Activated naive CD8-positive, alpha-beta T cell treated with anti-CD3 and anti-CD28 coated beads for 36 hours (primary cell): ENCODE measurements around the gene DACT2. TPM values are rescaled to one million over a fixed set of nuclear protein-coding genes. Genes with fewer than 3 reads are reported as not detected.
"Not testable (repeated sequence)": the region's sequence is repeated elsewhere in the genome, so short reads cannot be mapped to it uniquely, and the experiment has no call there.

ENCODE experiments used
- DNase-seq: peaks from one replicate; pipeline ENCODE4 v3.0.0; 2021
- H3K27ac Mint-ChIP-seq: one replicate; pipeline ENCODE4 v1.8.0; 2022; ENCODE audit warnings: mild to moderate bottlenecking, moderate library complexity, mixed read lengths
- H3K27me3 Mint-ChIP-seq: one replicate; pipeline ENCODE4 v1.8.0; 2022; ENCODE audit warnings: mild to moderate bottlenecking, mixed read lengths
- H3K36me3 Mint-ChIP-seq: one replicate; pipeline ENCODE4 v1.8.0; 2021; ENCODE audit warnings: mild to moderate bottlenecking, mixed read lengths
- H3K4me1 Mint-ChIP-seq: one replicate; pipeline ENCODE4 v1.8.0; 2021; ENCODE audit warnings: mixed read lengths
- H3K4me3 Mint-ChIP-seq: one replicate; pipeline ENCODE4 v1.8.0; 2022; ENCODE audit warnings: mild to moderate bottlenecking, moderate library complexity, mixed read lengths
- H3K9me3 Mint-ChIP-seq: one replicate; pipeline ENCODE4 v1.8.0; 2022; ENCODE audit warnings: mixed read lengths
- total RNA-seq, 2 experiments: library from RNA; stranded (reverse); gene quantifications; one replicate each; pipeline ENCODE4 v1.2.3, GENCODE V29; 2021

DACT2 gene
- total RNA-seq, 2 experiments from 2014 or later: not detected

GRCh38 chr6:168358842-168359420 lies 39.4 kb upstream of the DACT2 start:
- no peak overlapping the region for H3K27ac Mint-ChIP-seq

DNA sequence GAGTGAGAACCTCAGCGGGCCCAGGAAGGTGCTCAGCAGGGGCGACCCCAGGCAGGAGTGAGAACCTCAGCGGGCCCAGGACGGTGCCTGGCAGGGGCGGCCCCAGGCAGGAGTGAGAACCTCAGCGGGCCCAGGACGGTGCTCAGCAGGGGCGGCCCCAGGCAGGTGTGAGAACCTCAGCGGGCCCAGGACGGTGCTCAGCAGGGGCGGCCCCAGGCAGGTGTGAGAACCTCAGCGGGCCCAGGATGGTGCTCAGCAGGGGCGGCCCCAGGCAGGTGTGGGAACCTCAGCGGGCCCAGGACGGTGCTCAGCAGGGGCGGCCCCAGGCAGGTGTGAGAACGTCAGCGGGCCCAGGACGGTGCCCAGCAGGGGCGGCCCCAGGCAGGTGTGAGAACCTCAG lies 37.3 kb upstream of the DACT2 start:
- not testable (repeated sequence) for H3K9me3 Mint-ChIP-seq, H3K27ac Mint-ChIP-seq, DNase-seq, H3K4me3 Mint-ChIP-seq, H3K4me1 Mint-ChIP-seq, H3K36me3 Mint-ChIP-seq
- peaks cover 22% of the 10 kb centered on the region for H3K27me3 Mint-ChIP-seq

More at GRCh38 chr6:168358842-168359420, 39.4 kb upstream of the DACT2 start:
- no peak for DNase-seq
- no peak overlapping the region for H3K4me3 Mint-ChIP-seq
- H3K27me3 Mint-ChIP-seq: peaks cover 27% of the 10 kb centered on the region
- no peaks in the 10 kb centered on the region for H3K36me3 Mint-ChIP-seq
- H3K4me1 Mint-ChIP-seq: no peaks in the 10 kb centered on the region
- H3K9me3 Mint-ChIP-seq: peaks cover 3% of the 10 kb centered on the region

DNA sequence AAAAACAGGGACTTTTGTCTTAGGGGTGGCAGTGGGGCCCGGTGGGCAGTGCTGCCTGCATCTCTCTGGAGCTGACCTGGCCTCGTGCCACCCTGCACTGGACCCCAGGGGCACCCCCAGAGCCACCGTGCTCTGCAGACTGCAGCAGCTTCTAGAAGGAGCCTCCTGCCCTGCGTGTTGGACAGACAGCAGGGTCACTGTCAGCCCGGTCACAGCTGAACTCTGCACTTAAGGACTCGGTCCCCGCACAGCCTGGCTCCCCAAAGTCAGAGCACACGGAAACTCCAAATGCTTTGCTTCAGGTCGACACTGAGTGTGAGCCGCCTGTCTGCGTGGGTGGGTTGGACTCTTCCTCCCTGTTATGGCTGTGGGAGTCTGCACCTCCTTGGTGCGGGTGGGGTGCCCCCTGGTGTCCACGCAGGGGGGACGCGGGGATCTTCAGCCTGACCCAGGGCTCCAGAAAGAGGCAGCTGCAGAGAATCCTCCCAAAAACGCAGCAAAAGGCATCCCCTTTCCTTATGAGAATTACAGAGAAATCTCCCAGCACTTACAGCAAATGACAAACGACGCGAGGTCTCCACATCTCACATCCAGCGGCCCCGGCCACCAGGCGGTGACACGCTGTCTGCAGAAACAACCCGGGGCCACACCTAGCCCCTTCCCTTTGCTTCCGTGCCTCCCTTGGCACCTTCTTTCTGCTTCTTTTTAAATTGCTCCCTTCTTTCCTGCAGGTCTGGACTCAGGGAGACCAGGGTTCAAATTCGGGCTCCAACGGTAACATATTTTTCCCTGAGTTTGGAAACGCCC lies 36.3 kb upstream of the DACT2 start:
- Mint-ChIP-seq H3K4me3 (no peak overlapping the region), H3K27me3 (peaks cover 26% of the 10 kb centered on the region), H3K36me3 (no peaks in the 10 kb centered on the region), H3K9me3 (peaks cover 5% of the 10 kb centered on the region), H3K27ac (no peak overlapping the region), H3K4me1 (no peaks in the 10 kb centered on the region)
- peak; percentile 48 for DNase-seq

DNA sequence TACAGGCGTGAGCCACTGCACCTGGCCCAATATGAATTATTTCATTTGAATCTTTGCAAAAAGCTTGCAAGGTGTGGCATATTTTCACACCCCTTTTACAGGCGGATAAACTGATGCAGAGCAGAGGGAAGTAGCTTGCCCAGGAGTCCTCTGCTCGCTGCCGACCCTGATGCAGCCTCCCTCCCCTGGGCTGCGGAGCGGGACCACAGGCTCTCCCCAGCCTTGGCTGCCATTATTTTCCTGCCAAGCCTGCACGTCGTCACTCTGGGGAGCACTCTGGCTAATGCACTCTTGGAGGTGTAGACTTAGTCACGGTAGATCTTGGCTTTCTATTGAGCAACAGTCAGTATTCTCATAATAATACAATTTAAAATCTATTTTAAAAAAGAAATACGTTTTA lies 34.8 kb upstream of the DACT2 start:
- peaks cover 11% of the 10 kb centered on the region for H3K9me3 Mint-ChIP-seq
- no peak for DNase-seq
- H3K4me3 Mint-ChIP-seq: no peak overlapping the region
- peaks cover 30% of the 10 kb centered on the region for H3K27me3 Mint-ChIP-seq
- H3K36me3 Mint-ChIP-seq: no peaks in the 10 kb centered on the region
- no peaks in the 10 kb centered on the region for H3K4me1 Mint-ChIP-seq
- H3K27ac Mint-ChIP-seq: no peak overlapping the region

GRCh38 chr6:168353041-168353440 lies 33.5 kb upstream of the DACT2 start:
- peaks cover 11% of the 10 kb centered on the region for H3K9me3 Mint-ChIP-seq
- H3K27me3 Mint-ChIP-seq: peaks cover 33% of the 10 kb centered on the region
- no peak overlapping the region for H3K4me3 Mint-ChIP-seq
- no peaks in the 10 kb centered on the region for H3K4me1 Mint-ChIP-seq
- H3K36me3 Mint-ChIP-seq: no peaks in the 10 kb centered on the region
- DNase-seq: no peak
- H3K27ac Mint-ChIP-seq: no peak overlapping the region

GRCh38 chr6:168352096-168352495 lies 32.5 kb upstream of the DACT2 start:
- Mint-ChIP-seq H3K9me3 (peaks cover 11% of the 10 kb centered on the region), H3K4me3 (no peak overlapping the region), H3K27ac (no peak overlapping the region)

GRCh38 chr6:168349718-168350210 lies 30.2 kb upstream of the DACT2 start:
- Mint-ChIP-seq H3K4me3 (no peak overlapping the region), H3K36me3 (no peaks in the 10 kb centered on the region), H3K27me3 (peaks cover 46% of the 10 kb centered on the region), H3K4me1 (no peaks in the 10 kb centered on the region), H3K9me3 (peaks cover 11% of the 10 kb centered on the region), H3K27ac (no peak overlapping the region)
- DNase-seq: no peak

More at GRCh38 chr6:168352096-168352495, 32.5 kb upstream of the DACT2 start:
- no peaks in the 10 kb centered on the region for H3K36me3 Mint-ChIP-seq
- H3K27me3 Mint-ChIP-seq: peaks cover 40% of the 10 kb centered on the region
- H3K4me1 Mint-ChIP-seq: no peaks in the 10 kb centered on the region
- no peak for DNase-seq

DNA sequence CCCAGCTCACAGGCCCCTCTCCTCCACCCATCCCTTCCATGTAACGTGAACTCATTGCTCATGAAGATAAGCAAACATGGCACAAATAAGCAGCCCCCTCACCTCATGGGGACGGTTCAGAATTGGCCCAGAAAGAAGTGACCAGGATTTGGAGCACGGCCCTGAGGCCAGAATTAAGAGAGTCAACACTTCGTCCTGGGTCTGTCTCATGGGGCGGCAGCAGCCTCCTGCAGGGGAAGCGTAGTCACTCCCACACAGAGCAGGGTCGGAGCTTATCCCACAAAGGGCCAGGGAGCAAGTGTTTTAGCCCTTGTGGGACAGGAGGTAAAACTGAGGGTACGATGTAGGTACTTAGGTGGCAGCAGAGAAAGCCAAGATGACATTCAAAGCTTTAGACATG lies 28.6 kb upstream of the DACT2 start:
- H3K27ac Mint-ChIP-seq: no peak overlapping the region
- peaks cover 11% of the 10 kb centered on the region for H3K9me3 Mint-ChIP-seq
- no peak overlapping the region for H3K4me3 Mint-ChIP-seq
- H3K27me3 Mint-ChIP-seq: peaks cover 55% of the 10 kb centered on the region
- DNase-seq: no peak
- H3K36me3 Mint-ChIP-seq: no peaks in the 10 kb centered on the region
- no peaks in the 10 kb centered on the region for H3K4me1 Mint-ChIP-seq

DNA sequence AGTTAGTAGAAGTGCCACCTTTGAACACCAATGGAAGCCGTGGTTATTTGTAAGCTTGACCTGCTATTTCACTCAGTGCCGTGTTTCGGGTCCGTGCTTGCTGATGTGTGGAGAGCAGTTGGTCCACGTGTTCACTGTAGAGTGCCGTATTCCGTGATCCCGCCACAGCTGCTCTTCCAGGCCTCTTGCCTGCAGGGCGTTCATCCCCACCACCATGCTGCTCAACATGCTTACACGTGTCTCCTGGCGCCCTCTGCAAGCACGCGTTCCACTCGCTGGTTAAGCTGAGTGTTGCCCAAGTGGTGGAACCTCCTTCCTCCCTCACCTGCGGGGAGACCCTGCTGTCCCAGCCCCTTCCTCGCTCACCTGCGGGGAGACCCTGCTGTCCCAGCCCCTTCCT lies 28.0 kb upstream of the DACT2 start:
- Mint-ChIP-seq H3K27ac (no peak overlapping the region), H3K36me3 (no peaks in the 10 kb centered on the region), H3K27me3 (peaks cover 52% of the 10 kb centered on the region), H3K4me1 (no peaks in the 10 kb centered on the region), H3K4me3 (no peak overlapping the region), H3K9me3 (peaks cover 11% of the 10 kb centered on the region)
- DNase-seq: no peak

- no peak for DNase-seq
- H3K27ac Mint-ChIP-seq: no peak overlapping the region
- H3K27me3 Mint-ChIP-seq: peaks cover 52% of the 10 kb centered on the region
- H3K9me3 Mint-ChIP-seq: peaks cover 11% of the 10 kb centered on the region
- H3K4me3 Mint-ChIP-seq: no peak overlapping the region
- no peaks in the 10 kb centered on the region for H3K4me1 Mint-ChIP-seq
- no peaks in the 10 kb centered on the region for H3K36me3 Mint-ChIP-seq
Measured at GRCh38 chr6:168347053-168347452, 27.5 kb upstream of the DACT2 start.

DNA sequence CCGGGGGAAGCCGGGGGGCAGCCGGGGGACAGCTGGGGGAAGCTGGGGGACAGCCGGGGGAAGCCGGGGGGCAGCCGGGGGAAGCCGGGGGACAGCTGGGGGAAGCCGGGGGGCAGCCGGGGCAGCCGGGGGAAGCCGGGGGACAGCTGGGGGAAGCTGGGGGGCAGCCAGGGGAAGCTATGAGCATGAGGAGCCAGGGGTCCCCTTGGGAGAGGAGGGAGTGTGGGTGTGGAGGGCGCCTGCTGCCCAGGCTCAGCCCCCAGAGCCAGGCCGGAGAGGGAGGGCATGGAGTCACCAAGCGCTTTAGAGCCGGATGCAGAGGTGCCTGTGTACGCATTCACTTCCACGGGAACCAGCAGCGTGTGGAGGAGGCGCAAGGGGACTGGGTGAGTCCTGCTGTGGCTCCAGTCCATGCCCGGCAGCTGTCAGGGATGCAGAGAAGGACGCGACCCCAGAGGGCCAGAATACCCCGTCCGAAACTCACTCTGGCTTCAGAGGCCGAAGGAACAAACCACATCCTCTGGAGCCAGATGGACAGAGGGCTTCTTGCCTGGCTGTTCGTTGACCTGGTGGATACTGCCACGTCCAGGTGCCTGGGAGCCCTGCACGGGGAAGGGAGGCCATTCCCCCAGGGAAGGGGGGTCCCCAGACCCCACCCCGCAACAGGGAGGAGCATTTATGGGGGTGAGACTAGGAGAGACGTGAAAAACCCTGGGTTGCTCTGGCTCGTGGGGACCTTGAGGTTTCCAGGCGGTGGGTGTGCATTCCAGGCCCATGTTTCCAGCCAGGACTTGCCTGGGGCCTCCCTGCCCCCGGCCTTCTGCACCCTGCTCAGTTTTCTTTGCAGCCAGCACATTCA lies 26.5 kb upstream of the DACT2 start:
- H3K36me3 Mint-ChIP-seq: no peaks in the 10 kb centered on the region
- H3K4me3 Mint-ChIP-seq: no peak overlapping the region
- H3K4me1 Mint-ChIP-seq: no peaks in the 10 kb centered on the region
- H3K27ac Mint-ChIP-seq: no peak overlapping the region
- DNase-seq: no peak
- H3K9me3 Mint-ChIP-seq: peaks cover 9% of the 10 kb centered on the region
- H3K27me3 Mint-ChIP-seq: peaks cover 50% of the 10 kb centered on the region

DNA sequence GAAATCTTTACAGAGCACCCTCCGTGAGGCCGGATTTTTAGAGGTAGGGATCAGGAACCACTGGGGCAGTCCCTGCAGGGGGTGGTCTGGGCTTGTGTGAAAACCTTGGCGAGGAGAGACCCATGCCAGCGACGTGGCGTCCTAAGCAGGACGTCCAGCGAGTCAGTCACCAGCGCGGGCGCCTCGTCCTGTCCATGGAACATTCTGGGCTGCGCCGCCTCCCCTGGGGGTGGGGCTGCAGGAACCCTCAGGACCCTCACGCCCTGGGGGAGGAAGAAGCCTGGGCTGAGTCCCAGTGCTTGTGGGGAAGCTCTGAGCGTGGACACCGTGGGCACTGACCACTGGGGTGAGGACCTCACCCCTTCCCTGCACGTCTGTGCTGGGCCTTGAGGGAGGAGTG lies 25.7 kb upstream of the DACT2 start:
- Mint-ChIP-seq H3K4me3 (no peak overlapping the region), H3K27me3 (peaks cover 43% of the 10 kb centered on the region), H3K9me3 (peaks cover 5% of the 10 kb centered on the region), H3K36me3 (no peaks in the 10 kb centered on the region), H3K4me1 (no peaks in the 10 kb centered on the region), H3K27ac (no peak overlapping the region)
- DNase-seq: no peak

DNA sequence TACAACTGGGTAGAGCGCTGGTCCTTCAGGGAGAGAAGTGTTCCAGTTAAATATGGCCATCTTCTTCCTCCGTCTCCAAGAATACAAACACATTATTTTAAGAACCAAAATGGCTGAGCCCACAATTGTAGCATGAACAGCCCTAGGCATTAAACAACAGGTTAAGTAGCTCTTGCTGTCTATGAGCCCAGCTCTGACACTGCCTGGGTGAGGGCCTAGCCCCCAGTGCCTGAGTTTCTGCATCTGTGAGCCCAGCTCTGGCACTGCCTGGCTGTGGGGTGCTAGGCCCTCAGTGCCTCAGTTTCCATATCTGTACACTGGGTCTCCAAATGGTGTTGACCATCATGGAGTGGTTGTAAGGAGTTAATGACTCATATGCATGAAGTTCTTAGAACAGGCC lies 24.8 kb upstream of the DACT2 start:
- no peak overlapping the region for H3K4me3 Mint-ChIP-seq
- peaks cover 39% of the 10 kb centered on the region for H3K27me3 Mint-ChIP-seq
- no peaks in the 10 kb centered on the region for H3K36me3 Mint-ChIP-seq
- DNase-seq: no peak
- H3K9me3 Mint-ChIP-seq: no peaks in the 10 kb centered on the region
- no peak overlapping the region for H3K27ac Mint-ChIP-seq
- H3K4me1 Mint-ChIP-seq: no peaks in the 10 kb centered on the region

- H3K36me3 Mint-ChIP-seq: no peaks in the 10 kb centered on the region
- DNase-seq: no peak
- H3K27me3 Mint-ChIP-seq: peaks cover 48% of the 10 kb centered on the region
- H3K4me3 Mint-ChIP-seq: no peak overlapping the region
- H3K9me3 Mint-ChIP-seq: no peaks in the 10 kb centered on the region
- no peaks in the 10 kb centered on the region for H3K4me1 Mint-ChIP-seq
- H3K27ac Mint-ChIP-seq: no peak overlapping the region
Measured at GRCh38 chr6:168343239-168344150, 23.9 kb upstream of the DACT2 start.
